HAP-1 (cell line): ENCODE data around the gene VIL1.

Experiments used
- DNase-seq, 2 experiments: peaks; one replicate each; pipeline ENCODE4 v3.0.0-alpha.2; 2016 to 2020; ENCODE audit warnings: low spot score in 2 of 2
- H3K27me3 ChIP-seq: fragments of 250-450 bp; sonication (Bioruptor Pico); 2 replicates; pipeline ENCODE4 v1.5.1; 2020; ENCODE audit warnings: low read depth, mild to moderate bottlenecking, moderate library complexity
- H3K36me3 ChIP-seq: fragments of 250-450 bp; sonication (Bioruptor Pico); replicated peaks from 2 replicates; pipeline ENCODE4 v1.5.1; 2020; ENCODE audit warnings: mild to moderate bottlenecking
- H3K4me1 ChIP-seq: fragments of 250-450 bp; sonication (Bioruptor Pico); 2 replicates; pipeline ENCODE4 v1.5.1; 2020; ENCODE audit warnings: mild to moderate bottlenecking
- H3K4me3 ChIP-seq: fragments of 250-450 bp; sonication (Bioruptor Pico); 2 replicates; pipeline ENCODE4 v1.5.1; 2020; ENCODE audit warnings: mild to moderate bottlenecking, moderate library complexity
- H3K9me3 ChIP-seq: fragments of 250-450 bp; sonication (Bioruptor Pico); 2 replicates; pipeline ENCODE4 v1.5.1; 2020; ENCODE audit warnings: mild to moderate bottlenecking, moderate library complexity
- in situ Hi-C: fragments of 300-500 bp; cut with MboI; formaldehyde crosslinking; loops from 3 replicates; pipeline ENCODE4 v1.14.3; 2020; ENCODE audit warnings: low sequenced_read_pairs, inconsistent platforms, mixed read lengths

VIL1 gene

DNA sequence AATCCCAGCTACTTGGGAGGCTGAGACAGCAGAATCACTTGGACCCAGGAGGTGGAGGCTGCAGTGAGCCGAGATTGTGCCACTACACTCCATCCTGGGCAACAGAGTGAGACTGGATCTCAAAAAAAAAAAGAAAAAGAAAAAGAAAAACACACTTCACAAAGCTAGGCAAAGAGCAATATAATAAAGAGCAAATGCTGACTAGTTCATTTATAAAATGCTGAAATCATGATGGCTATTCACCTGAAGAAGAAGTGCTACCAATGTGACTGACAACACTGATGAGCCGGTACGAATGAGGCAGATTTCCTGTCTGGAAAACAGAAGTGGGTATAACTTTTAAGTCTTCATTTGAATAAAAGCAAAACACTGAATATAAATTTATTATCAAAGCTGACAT is 37.9 kb downstream of the VIL1 start:
- no peak for DNase-seq
- in situ Hi-C loops: no loop called here
- H3K9me3 ChIP-seq: no peaks in the 10 kb centered on the region
- H3K4me1 ChIP-seq: no peaks in the 10 kb centered on the region
- H3K36me3 ChIP-seq: peaks cover 32% of the 10 kb centered on the region
- H3K4me3 ChIP-seq: no peak overlapping the region
- H3K27me3 ChIP-seq: no peaks in the 10 kb centered on the region

DNA sequence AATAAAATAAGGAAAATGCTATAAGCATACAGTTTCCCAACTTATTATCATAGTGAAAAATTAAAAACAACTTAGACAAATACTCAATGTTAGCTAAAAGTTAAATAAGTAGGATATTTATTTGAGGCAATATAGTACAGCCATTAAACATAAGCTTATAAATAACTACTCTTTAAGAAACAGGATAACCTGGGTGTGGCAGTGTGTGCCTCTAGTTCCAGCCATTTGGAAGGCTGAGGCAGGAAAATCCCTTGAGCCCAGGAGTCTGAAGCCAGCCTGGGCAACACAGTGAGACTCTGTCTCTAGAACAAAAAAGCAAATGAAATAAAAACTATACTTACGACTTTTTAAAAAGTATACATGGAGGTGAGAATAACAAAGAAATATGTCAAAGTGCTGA is 39.7 kb downstream of the VIL1 start:
- no peaks in the 10 kb centered on the region for H3K9me3 ChIP-seq
- no peak overlapping the region for H3K4me3 ChIP-seq
- in situ Hi-C loops: no loop called here
- DNase-seq: no peak
- H3K36me3 ChIP-seq: peaks cover 43% of the 10 kb centered on the region
- H3K27me3 ChIP-seq: no peaks in the 10 kb centered on the region
- no peaks in the 10 kb centered on the region for H3K4me1 ChIP-seq

DNA sequence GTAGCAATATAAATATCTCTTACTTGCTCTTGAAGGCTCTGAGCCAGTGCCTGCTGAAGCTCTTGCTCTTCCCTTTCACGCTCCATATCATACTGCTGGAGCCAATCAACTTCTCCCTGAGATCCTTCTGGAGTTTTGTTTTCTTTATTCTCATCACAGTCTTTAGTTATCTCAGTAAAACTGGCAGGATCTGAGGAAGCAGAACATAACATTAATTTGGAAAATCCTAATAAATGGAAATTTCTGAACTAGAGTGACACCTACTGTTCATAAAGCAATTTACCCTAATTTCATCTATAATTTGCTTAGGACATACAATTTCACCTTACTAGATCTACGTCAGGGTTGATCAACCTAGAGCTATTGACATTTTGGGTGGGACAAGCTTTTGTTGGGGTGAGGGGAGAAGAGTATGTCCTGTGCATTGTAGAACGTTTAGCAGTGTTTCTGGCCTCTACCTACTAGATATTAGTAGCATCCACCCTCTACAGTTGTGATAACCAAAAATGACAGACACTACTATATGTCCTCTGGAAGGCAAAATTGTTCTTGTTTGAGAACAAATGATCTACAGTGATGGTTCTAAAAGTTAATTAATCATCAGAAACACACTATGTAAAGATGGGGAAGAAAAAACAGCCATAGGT is 47.2 kb downstream of the VIL1 start:
- H3K4me3 ChIP-seq: no peak overlapping the region
- no peak for DNase-seq
- no peaks in the 10 kb centered on the region for H3K9me3 ChIP-seq
- no peaks in the 10 kb centered on the region for H3K4me1 ChIP-seq
- in situ Hi-C loops: no loop called here
- H3K36me3 ChIP-seq: peaks cover 24% of the 10 kb centered on the region
- H3K27me3 ChIP-seq: no peaks in the 10 kb centered on the region

DNA sequence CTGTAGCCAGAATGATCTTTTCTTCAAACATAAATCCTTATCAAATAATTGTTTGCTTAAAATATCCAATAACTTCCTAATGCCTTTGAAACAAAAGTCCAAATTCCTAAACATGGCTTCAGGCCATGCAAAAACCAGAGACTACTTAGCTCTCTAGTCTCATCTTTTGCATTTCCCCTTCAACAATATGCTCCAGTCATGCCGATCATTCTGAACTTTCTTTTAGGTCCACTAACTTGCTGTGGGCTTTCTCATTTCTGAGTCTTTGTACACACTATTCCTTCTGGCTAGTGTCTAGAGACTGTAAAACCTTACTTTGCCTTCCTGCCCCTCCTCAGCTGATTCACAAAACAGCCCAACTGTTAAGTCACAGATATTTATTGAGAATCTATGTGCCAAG is 51.5 kb downstream of the VIL1 start:
- in situ Hi-C loops: no loop called here
- peaks cover 23% of the 10 kb centered on the region for H3K36me3 ChIP-seq
- DNase-seq: no peak

DNA sequence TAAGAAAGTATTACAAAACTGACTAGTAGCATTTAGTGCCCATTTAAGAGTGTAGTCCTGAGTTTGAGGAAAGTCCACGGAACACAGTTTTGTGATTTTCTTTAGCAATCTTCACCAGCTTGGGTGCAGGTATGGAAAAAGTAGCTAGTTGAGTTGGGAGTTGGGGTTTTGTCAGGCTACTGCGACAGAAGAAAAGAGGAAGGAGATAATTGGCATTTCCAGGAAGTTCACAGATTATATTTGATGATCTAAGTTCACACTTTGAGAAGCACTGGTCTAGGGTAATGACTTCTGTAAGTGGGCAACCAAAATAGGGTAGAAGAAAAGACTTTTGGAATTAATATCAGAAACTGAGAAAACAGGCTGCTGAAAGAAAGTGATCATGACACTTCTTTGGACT is 52.1 kb downstream of the VIL1 start:
- Histone ChIP-seq H3K9me3 (no peaks in the 10 kb centered on the region), H3K4me3 (no peak overlapping the region), H3K4me1 (no peaks in the 10 kb centered on the region), H3K27me3 (no peaks in the 10 kb centered on the region), H3K36me3 (peaks cover 18% of the 10 kb centered on the region)
- DNase-seq: no peak
- in situ Hi-C loops: no loop called here

More for the DNA sequence above, 51.5 kb downstream of the VIL1 start:
- no peaks in the 10 kb centered on the region for H3K27me3 ChIP-seq
- no peak overlapping the region for H3K4me3 ChIP-seq
- no peaks in the 10 kb centered on the region for H3K4me1 ChIP-seq
- H3K9me3 ChIP-seq: no peaks in the 10 kb centered on the region

DNA sequence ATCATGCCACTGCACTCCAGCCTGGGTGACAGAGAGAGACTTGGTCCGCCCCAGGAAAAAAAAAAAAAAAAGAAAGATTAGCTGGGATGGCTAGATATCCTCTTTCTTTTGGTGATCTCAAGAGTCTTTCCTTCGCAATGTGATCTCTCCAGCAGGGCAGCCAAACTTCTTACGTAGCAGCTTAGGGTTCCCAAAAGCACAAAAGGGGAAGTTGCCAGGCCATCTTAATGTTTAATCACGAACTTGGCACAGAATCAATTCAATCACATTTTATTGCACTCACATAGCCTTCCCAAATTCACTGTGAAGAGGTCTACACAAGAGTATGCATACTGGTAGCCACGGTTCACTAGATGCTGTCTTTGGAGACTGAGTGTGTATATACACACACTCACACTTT is 53.1 kb downstream of the VIL1 start:
- DNase-seq: no peak
- H3K4me3 ChIP-seq: no peak overlapping the region
- no peaks in the 10 kb centered on the region for H3K9me3 ChIP-seq
- in situ Hi-C loops: no loop called here
- peaks cover 18% of the 10 kb centered on the region for H3K36me3 ChIP-seq
- H3K4me1 ChIP-seq: no peaks in the 10 kb centered on the region
- H3K27me3 ChIP-seq: no peaks in the 10 kb centered on the region

DNA sequence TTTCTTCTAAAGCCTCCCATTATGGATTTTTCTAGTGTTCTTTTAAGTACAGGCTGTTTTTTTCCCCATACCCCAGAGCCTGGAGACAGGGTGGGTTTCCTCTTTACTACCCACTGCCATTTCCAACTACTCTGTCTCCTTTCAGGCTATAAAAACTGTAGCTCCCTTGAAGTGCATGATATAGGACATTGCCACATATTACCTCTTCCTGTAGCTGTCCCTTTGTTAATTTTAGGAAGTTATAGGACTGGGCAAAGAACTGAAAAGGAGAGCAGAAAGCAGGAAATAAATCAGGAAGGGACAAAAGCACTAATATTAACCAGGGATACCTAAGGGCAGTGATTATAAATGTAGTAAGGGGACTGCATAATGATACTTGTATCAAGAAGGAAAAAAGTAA is 54.1 kb downstream of the VIL1 start:
- DNase-seq: no peak
- in situ Hi-C loops: no loop called here
- H3K9me3 ChIP-seq: no peaks in the 10 kb centered on the region
- peaks cover 18% of the 10 kb centered on the region for H3K36me3 ChIP-seq
- H3K27me3 ChIP-seq: no peaks in the 10 kb centered on the region
- H3K4me3 ChIP-seq: no peak overlapping the region
- H3K4me1 ChIP-seq: no peaks in the 10 kb centered on the region

DNA sequence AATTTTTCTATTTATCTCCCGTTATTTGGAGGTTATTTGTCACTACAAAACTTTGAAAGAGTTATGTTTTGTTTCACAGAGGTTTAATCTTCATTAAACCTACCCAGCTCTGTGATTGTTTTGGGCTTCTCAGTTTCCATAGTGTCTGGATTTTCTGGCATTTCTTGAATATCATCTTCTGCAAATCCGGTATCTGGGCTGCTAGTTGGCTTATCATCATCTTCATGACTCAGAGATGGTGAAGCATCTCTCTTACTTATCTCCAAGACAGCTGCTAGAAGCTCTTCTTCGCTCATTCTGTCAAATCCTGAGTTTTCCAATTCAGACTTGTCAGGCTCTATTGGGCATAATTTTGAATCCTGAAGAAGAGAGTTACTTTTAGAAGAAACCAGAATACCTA is 55.6 kb downstream of the VIL1 start:
- Histone ChIP-seq H3K4me1 (0 out of 2 replicates have a peak, but pooled peaks cover 2% of the 10 kb centered on the region), H3K36me3 (peaks cover 28% of the 10 kb centered on the region), H3K9me3 (no peaks in the 10 kb centered on the region), H3K27me3 (no peaks in the 10 kb centered on the region), H3K4me3 (no peak overlapping the region)
- in situ Hi-C loops: no loop called here
- no peak for DNase-seq

DNA sequence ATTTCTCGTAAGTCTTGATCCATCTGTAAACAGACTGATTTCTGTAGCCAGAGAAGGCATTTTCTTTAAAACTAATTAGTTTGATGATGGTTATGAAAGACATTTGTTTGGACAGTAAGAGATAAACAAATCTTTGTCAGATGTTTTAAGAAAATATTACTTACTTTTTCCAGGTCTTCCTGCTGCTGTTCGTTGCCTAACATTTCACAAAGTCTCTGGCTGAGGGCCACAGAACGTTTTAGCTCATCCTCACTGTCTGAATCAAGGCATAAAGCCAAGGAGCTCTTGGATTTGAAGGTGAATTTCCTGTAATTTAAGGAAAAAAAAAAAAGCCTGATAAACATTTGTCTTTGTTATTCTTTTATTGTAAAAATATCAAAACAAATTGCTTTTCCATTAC is 57.8 kb downstream of the VIL1 start:
- in situ Hi-C loops: no loop called here
- H3K4me1 ChIP-seq: 0 out of 2 replicates have a peak, but pooled peaks cover 2% of the 10 kb centered on the region
- H3K9me3 ChIP-seq: no peaks in the 10 kb centered on the region
- H3K27me3 ChIP-seq: no peaks in the 10 kb centered on the region
- peaks cover 38% of the 10 kb centered on the region for H3K36me3 ChIP-seq
- no peak for DNase-seq
- no peak overlapping the region for H3K4me3 ChIP-seq

DNA sequence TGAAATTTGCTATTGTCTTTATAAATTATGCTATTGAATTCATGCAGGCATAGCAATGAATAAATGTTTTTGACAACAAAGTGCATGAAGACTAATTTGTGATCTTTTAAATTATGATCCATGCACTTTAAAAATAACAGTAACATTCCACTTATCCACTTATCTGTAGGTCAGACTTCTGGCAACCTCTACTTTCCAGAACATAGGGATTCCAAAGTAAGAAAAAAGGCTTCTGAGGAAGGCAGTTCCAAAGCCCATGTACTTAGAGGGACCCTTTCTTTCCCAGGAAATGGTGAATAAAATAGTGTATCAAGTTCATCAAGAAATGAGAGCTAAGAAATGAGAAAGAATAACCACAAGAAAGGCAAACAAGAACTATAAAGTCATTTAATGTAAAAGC is 58.3 kb downstream of the VIL1 start:
- no peak overlapping the region for H3K4me3 ChIP-seq
- DNase-seq: no peak
- peaks cover 43% of the 10 kb centered on the region for H3K36me3 ChIP-seq
- H3K4me1 ChIP-seq: 0 out of 2 replicates have a peak, but pooled peaks cover 2% of the 10 kb centered on the region
- in situ Hi-C loops: no loop called here
- no peaks in the 10 kb centered on the region for H3K9me3 ChIP-seq
- no peaks in the 10 kb centered on the region for H3K27me3 ChIP-seq

DNA sequence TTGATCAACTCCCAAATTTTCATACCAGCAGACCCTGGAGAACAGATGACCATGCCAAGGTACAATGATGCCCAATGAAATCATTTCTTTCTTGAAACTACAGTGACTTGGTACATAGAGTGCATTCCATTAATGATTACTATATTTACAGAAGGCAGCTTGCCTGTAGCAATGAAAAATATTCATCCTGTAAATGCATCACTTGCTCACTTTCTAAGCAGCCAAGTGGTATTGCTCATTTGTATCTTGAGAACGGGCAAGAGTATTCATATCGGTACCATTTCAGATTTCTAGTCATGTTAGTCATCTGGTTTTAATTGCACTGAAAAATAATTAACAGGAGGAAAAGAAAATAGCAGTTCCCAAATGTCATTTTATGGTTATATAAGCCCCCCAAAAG is 59.6 kb downstream of the VIL1 start:
- Histone ChIP-seq H3K4me3 (no peak overlapping the region), H3K27me3 (no peaks in the 10 kb centered on the region), H3K4me1 (0 out of 2 replicates have a peak, but pooled peaks cover 2% of the 10 kb centered on the region), H3K9me3 (no peaks in the 10 kb centered on the region), H3K36me3 (peaks cover 37% of the 10 kb centered on the region)
- no peak for DNase-seq
- in situ Hi-C loops: no loop called here

DNA sequence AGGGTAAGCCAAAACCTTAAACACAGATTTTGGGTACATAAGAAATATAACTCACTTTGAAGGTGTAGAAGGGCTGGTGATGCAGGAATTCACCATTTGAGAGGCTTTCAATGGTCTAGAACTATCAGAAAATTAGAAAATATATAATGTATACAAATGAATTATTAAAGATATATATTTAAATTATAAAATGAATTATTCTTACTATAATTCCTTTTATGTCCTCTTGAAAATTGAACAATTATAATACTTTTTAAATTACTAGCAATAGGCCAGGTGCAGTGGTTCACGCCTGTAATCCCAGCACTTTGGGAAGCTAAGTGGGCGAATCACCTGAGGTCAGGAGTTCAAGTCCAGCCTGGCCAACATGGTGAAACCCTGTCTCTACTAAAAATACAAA is 60.7 kb downstream of the VIL1 start:
- no peaks in the 10 kb centered on the region for H3K27me3 ChIP-seq
- in situ Hi-C loops: no loop called here
- peaks cover 27% of the 10 kb centered on the region for H3K36me3 ChIP-seq
- no peaks in the 10 kb centered on the region for H3K9me3 ChIP-seq
- H3K4me1 ChIP-seq: 0 out of 2 replicates have a peak, but pooled peaks cover 2% of the 10 kb centered on the region
- H3K4me3 ChIP-seq: no peak overlapping the region
- no peak for DNase-seq

DNA sequence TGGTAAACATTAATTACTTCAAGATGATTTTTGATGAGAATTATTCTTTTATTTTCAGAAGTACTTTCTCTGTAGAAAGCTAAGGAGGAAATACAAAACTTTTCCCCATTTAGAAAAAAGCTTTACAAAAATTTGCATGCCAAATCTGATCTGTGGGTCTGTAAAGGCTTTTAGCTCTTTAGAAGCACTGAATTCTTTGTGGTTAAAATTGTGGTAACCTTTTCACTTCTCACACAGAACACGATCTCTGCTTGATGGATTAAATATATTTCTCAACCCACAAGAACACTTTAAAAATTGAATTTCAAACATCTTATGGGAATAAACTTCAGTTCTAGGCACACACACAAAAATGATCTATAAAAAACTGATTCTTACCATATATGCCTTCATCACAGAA is 63.7 kb downstream of the VIL1 start:
- no peak for DNase-seq
- in situ Hi-C loops: no loop called here
- H3K27me3 ChIP-seq: no peaks in the 10 kb centered on the region
- H3K36me3 ChIP-seq: peaks cover 43% of the 10 kb centered on the region
- H3K4me1 ChIP-seq: 0 out of 2 replicates have a peak, but pooled peaks cover 2% of the 10 kb centered on the region
- no peaks in the 10 kb centered on the region for H3K9me3 ChIP-seq
- no peak overlapping the region for H3K4me3 ChIP-seq

DNA sequence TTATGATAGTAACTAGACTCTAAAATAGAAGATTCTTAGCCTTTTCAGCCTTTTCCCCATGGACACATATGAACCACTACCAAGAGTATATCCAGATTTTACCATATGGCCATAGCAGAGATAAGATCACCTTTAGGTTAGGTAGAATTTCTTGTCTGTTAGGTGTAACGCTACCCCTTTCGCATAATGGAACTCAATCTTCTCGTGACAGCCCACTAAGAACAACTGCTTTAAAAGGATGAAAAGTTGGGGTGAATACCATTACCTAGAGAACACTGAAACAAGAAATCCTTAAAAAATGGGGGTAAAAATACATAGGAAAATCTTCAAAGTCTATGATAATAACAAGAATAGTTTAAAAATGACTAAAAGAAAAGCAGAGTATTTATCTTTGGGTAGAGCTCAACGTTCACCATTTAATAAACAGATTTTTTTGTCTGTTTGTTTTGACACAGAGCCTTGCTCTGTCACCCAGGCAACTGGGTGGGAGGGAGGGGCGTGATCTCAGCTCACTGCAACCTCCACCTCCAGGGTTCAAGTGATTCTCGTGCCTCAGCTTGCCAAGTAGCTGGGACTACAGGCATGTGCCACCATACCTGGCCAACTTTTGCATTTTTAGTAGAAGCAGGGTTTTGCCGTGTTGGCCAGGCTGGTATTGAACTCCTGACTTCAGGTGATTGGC is 67.2 kb downstream of the VIL1 start:
- in situ Hi-C loops: no loop called here
- no peaks in the 10 kb centered on the region for H3K27me3 ChIP-seq
- no peaks in the 10 kb centered on the region for H3K9me3 ChIP-seq
- H3K4me3 ChIP-seq: no peak overlapping the region
- no peak for DNase-seq
- H3K4me1 ChIP-seq: no peaks in the 10 kb centered on the region
- H3K36me3 ChIP-seq: peaks cover 40% of the 10 kb centered on the region
